MM.1S (cell line): ENCODE data around the gene SLC25A33.

Source experiments
- DNase-seq: peaks from one replicate; pipeline ENCODE4 v3.0.0-alpha.2; 2015
- H2AFZ ChIP-seq: fragments of 300-600 bp; sonication (generic); 2 replicates; pipeline ENCODE4 v1.6.0; 2016; ENCODE audit warnings: antibody characterized with exemption, low read length
- H3F3A ChIP-seq: fragments of 300-600 bp; sonication (generic); 2 replicates; pipeline ENCODE4 v1.6.1; 2016; ENCODE audit warnings: mild to moderate bottlenecking, antibody characterized with exemption, low read length, moderate library complexity, mixed read lengths; ENCODE audit not compliant: insufficient read depth
- H3K27ac ChIP-seq: fragments of 300-600 bp; sonication (generic); 2 replicates; pipeline ENCODE4 v1.5.1; 2016; ENCODE audit warnings: mild to moderate bottlenecking, low read length
- H3K27me3 ChIP-seq: fragments of 300-600 bp; sonication (generic); replicated peaks from 2 replicates; pipeline ENCODE4 v1.6.0; 2016; ENCODE audit warnings: low read length; ENCODE audit not compliant: insufficient read depth
- H3K36me3 ChIP-seq: fragments of 300-600 bp; sonication (generic); replicated peaks from 2 replicates; pipeline ENCODE4 v1.6.1; 2016; ENCODE audit warnings: mild to moderate bottlenecking, low read length, mixed read lengths; ENCODE audit not compliant: insufficient read depth
- H3K4me1 ChIP-seq: fragments of 300-600 bp; sonication (generic); 2 replicates; pipeline ENCODE4 v1.6.1; 2016; ENCODE audit warnings: low read length, mixed read lengths
- H3K4me2 ChIP-seq: fragments of 300-600 bp; sonication (generic); 2 replicates; pipeline ENCODE4 v1.6.0; 2016; ENCODE audit warnings: low read depth, low read length
- H3K4me3 ChIP-seq: fragments of 300-600 bp; sonication (generic); 2 replicates; pipeline ENCODE4 v1.5.1; 2016; ENCODE audit warnings: low read length, mixed read lengths
- H3K79me2 ChIP-seq: fragments of 300-600 bp; sonication (generic); 2 replicates; pipeline ENCODE4 v1.6.1; 2016; ENCODE audit warnings: mixed run types, low read length, mixed read lengths
- H3K9ac ChIP-seq: fragments of 300-600 bp; sonication (generic); 2 replicates; pipeline ENCODE4 v1.6.1; 2016; ENCODE audit warnings: low read length, mixed read lengths
- H3K9me2 ChIP-seq: fragments of 300-600 bp; sonication (generic); replicated peaks from 2 replicates; pipeline ENCODE4 v1.6.1; 2016; ENCODE audit warnings: mild to moderate bottlenecking, low read length, mixed read lengths; ENCODE audit not compliant: insufficient read depth
- H3K9me3 ChIP-seq: fragments of 300-600 bp; sonication (generic); replicated peaks from 2 replicates; pipeline ENCODE4 v1.6.1; 2016; ENCODE audit warnings: mild to moderate bottlenecking, low read length, mixed read lengths; ENCODE audit not compliant: insufficient read depth
- H4K20me1 ChIP-seq: fragments of 300-600 bp; sonication (generic); 2 replicates; pipeline ENCODE4 v1.6.1; 2016; ENCODE audit warnings: mild to moderate bottlenecking, low read length, moderate library complexity, mixed read lengths; ENCODE audit not compliant: insufficient read depth
- CTCF ChIP-seq: fragments of 300-600 bp; sonication (generic); IDR thresholded peaks from 2 replicates; pipeline ENCODE4 v1.5.1; 2016; ENCODE audit warnings: antibody characterized with exemption, low read length, mixed read lengths
- EZH2 ChIP-seq: fragments of 300-600 bp; sonication (generic); optimal IDR thresholded peaks from 2 replicates; pipeline ENCODE3; 2017; ENCODE audit warnings: low read depth, mild to moderate bottlenecking, antibody characterized with exemption, low read length, mixed read lengths
- EZH2phosphoT487 ChIP-seq: fragments of 300-600 bp; sonication (generic); IDR thresholded peaks from 2 replicates; pipeline ENCODE4 v1.6.1; 2018; ENCODE audit warnings: antibody characterized with exemption, low read length

Gene SLC25A33

GRCh38 chr1:9606948-9607347 lies 67.7 kb downstream of the SLC25A33 start:
- Histone ChIP-seq H3K4me1 (no peaks in the 10 kb centered on the region), H3K27ac (no peak overlapping the region), H4K20me1 (no peaks in the 10 kb centered on the region), H3K4me3 (no peak overlapping the region), H3K27me3 (no peaks in the 10 kb centered on the region), H3K79me2 (no peaks in the 10 kb centered on the region), H3K4me2 (no peak overlapping the region), H3K9me3 (no peaks in the 10 kb centered on the region), H3K36me3 (no peaks in the 10 kb centered on the region), H3F3A (no peaks in the 10 kb centered on the region), H2AFZ (no peak overlapping the region), H3K9ac (no peak overlapping the region), H3K9me2 (no peaks in the 10 kb centered on the region)
- TF ChIP-seq EZH2 = no peak
- no peak for TF ChIP-seq EZH2phosphoT487
- no peak for TF ChIP-seq CTCF
- DNase-seq = no peak

- DNase-seq = no peak
- Histone ChIP-seq H3K9ac (no peak overlapping the region), H3K27ac (no peak overlapping the region), H3K4me2 (no peak overlapping the region), H3K4me1 (no peaks in the 10 kb centered on the region), H3K36me3 (no peaks in the 10 kb centered on the region), H3F3A (no peaks in the 10 kb centered on the region), H2AFZ (no peak overlapping the region), H3K27me3 (no peaks in the 10 kb centered on the region), H3K4me3 (no peak overlapping the region), H3K9me3 (no peaks in the 10 kb centered on the region), H3K79me2 (no peaks in the 10 kb centered on the region), H3K9me2 (no peaks in the 10 kb centered on the region), H4K20me1 (no peaks in the 10 kb centered on the region)
- TF ChIP-seq EZH2phosphoT487 (no peak), EZH2 (no peak), CTCF (no peak)
Observed at GRCh38 chr1:9607352-9607751, 68.1 kb downstream of the SLC25A33 start.

GRCh38 chr1:9609998-9610397 lies 70.7 kb downstream of the SLC25A33 start:
- no peak overlapping the region for H3K27ac ChIP-seq
- TF ChIP-seq CTCF (no peak), EZH2phosphoT487 (no peak), EZH2 (no peak)
- no peaks in the 10 kb centered on the region for H3K4me1 ChIP-seq
- no peak overlapping the region for H2AFZ ChIP-seq
- no peak overlapping the region for H3K4me3 ChIP-seq
- no peaks in the 10 kb centered on the region for H3K79me2 ChIP-seq
- H3K27me3 ChIP-seq = no peaks in the 10 kb centered on the region
- no peak for DNase-seq
- no peaks in the 10 kb centered on the region for H3K9me3 ChIP-seq
- no peaks in the 10 kb centered on the region for H3K36me3 ChIP-seq
- no peak overlapping the region for H3K9ac ChIP-seq
- no peak overlapping the region for H3K4me2 ChIP-seq
- H4K20me1 ChIP-seq = no peaks in the 10 kb centered on the region
- no peaks in the 10 kb centered on the region for H3F3A ChIP-seq
- H3K9me2 ChIP-seq = no peaks in the 10 kb centered on the region
